Transverse colon (tissue), 4 donors: ENCODE measurements around the gene GPR107.
"Not testable (repeated sequence)": the region's sequence is repeated elsewhere in the genome, so short reads cannot be mapped to it uniquely, and the experiment has no call there.

Source experiments
- CTCF ChIP-seq, 5 experiments: fragments of 200-600 bp in 3 of 5; fragments of 450-650 bp in 2 of 5; sonication (generic) in 3 of 5; IDR thresholded peaks; 1 replicate in 2 of 5; 2 replicates in 3 of 5; pipeline ENCODE4 v1.5.1; 2016 to 2017; ENCODE audit warnings: antibody characterized with exemption in 5 of 5, inconsistent platforms in 3 of 5, mild to moderate bottlenecking in 2 of 5, moderate library complexity in 1 of 5
- EP300 ChIP-seq: sonication (generic); formaldehyde crosslinking; IDR thresholded peaks from one replicate; pipeline ENCODE4 v1.6.1; 2017; ENCODE audit warnings: antibody characterized with exemption, low read depth
- POLR2A ChIP-seq: fragments of 450-650 bp; IDR thresholded peaks from one replicate; pipeline ENCODE4 v1.6.1; 2016; ENCODE audit warnings: antibody characterized with exemption, mild to moderate bottlenecking, moderate library complexity
- POLR2AphosphoS5 ChIP-seq, 3 donors: sonication (generic); formaldehyde crosslinking; IDR thresholded peaks; one replicate each; pipeline ENCODE4 v1.6.1; 2016; ENCODE audit warnings: antibody characterized with exemption in 3 of 3

GRCh38 chr9:130017510-130017909 lies 36.2 kb upstream of the GPR107 start:
- not testable (repeated sequence) for TF ChIP-seq CTCF (IDR thresholded peaks at IDR 0.05); POLR2A; POLR2AphosphoS5 (IDR thresholded peaks at IDR 0.05); EP300
